Fibroblast of lung (primary cell): Measurements from ENCODE around the gene DBNDD1.

Experiments
- EZH2 ChIP-seq: IDR thresholded peaks from 2 replicates; pipeline ENCODE4 v1.5.1; 2012; ENCODE audit warnings: low read length, control low read depth, mild to moderate bottlenecking; ENCODE audit errors: missing control alignments
- TF ChIP-seq, protein P1 (sequence below), 2 donors: IDR thresholded peaks in 1 of 2; conservative IDR thresholded peaks in 1 of 2; 1 replicate in 1 of 2; 2 replicates in 1 of 2; pipeline ENCODE4 v1.5.1; 2011 to 2012; ENCODE audit warnings: low read length in 2 of 2, control low read depth in 1 of 2, inconsistent platforms in 1 of 2, low read depth in 1 of 2, mild to moderate bottlenecking in 1 of 2

DNA sequence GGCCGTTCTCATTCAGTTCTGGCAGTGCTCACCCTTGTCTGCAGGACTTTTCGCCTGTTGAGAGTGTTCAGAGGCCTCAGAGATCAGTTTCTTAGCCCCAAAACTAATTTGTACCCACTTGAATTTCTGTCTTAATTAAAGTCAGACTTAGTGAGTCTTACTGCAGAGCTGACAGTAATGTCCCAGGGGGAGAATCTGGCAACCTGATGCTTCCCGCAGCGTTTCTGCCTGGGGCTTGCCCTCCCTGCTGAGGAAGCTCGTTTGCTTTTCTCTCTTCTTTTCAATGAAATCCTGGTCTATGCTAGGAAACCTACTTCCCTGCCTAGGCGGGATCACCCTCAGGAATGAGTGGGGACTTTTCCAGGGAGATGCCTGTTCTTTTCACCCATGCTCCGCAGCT is 25.3 kb downstream of the DBNDD1 start:
- TF ChIP-seq, protein P1, sequence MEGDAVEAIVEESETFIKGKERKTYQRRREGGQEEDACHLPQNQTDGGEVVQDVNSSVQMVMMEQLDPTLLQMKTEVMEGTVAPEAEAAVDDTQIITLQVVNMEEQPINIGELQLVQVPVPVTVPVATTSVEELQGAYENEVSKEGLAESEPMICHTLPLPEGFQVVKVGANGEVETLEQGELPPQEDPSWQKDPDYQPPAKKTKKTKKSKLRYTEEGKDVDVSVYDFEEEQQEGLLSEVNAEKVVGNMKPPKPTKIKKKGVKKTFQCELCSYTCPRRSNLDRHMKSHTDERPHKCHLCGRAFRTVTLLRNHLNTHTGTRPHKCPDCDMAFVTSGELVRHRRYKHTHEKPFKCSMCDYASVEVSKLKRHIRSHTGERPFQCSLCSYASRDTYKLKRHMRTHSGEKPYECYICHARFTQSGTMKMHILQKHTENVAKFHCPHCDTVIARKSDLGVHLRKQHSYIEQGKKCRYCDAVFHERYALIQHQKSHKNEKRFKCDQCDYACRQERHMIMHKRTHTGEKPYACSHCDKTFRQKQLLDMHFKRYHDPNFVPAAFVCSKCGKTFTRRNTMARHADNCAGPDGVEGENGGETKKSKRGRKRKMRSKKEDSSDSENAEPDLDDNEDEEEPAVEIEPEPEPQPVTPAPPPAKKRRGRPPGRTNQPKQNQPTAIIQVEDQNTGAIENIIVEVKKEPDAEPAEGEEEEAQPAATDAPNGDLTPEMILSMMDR (conservative IDR thresholded peaks at IDR 0.05 in 1 of 2, IDR thresholded peaks at IDR 0.05 in 1 of 2; ENCODE audit: low read depth in 1 of 2, low read length in 2 of 2): no peak
- no peak for TF ChIP-seq EZH2
